GM12873 (cell line): ENCODE data around the gene HOXB3.

Experiments used
- CTCF ChIP-seq: IDR thresholded peaks from 2 replicates; pipeline ENCODE4 v1.5.1; 2012; ENCODE audit warnings: low read depth, mild to moderate bottlenecking, moderate library complexity, low read length, control low read depth; ENCODE audit not compliant: insufficient read depth; ENCODE audit errors: missing control alignments

HOXB3 gene

GRCh38 chr17:48601207-48601538 lies 11.1 kb upstream of the HOXB3 start:
- no peak for TF ChIP-seq CTCF

DNA sequence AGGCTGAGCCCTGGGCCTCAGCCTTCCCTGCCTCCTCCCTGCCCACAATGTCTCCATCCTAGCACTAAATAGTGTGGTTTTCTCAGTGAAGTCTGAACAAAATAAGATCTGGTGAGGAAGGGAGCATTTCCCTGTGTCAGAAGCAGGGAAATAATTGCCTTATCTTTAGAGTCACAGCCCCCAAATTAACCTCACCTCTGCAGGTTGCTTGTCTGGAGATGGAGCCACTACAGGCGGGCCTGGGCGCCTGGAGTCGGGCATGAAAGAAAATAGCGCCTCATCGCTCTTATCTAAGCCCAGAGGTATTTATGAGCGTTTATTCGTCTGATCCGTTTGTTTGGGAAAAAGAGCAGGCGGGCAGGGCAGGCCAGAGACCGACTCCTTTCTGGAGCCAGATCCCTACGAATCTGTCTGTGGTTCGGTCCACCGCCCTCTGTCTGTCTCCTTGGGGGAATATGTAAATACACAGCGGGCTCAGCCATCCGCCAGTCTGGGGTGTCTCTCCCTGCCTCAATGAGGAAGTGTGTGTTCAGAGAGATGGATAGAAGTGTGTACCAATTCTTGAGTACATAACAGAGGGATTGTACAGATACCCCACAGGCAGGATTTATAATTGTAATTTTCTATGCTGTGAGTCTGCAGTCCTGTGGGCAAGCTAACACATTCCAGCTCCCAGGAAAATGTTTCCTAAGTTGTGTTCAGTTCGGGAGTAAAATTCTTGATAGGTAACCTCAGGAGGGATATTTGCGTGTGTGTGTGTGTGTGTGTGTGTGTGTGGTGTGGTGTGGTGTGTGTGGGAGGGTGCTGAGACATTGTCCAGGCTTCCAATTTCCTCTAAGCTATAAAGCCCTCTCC lies 10.4 kb upstream of the HOXB3 start:
- no peak for TF ChIP-seq CTCF

DNA sequence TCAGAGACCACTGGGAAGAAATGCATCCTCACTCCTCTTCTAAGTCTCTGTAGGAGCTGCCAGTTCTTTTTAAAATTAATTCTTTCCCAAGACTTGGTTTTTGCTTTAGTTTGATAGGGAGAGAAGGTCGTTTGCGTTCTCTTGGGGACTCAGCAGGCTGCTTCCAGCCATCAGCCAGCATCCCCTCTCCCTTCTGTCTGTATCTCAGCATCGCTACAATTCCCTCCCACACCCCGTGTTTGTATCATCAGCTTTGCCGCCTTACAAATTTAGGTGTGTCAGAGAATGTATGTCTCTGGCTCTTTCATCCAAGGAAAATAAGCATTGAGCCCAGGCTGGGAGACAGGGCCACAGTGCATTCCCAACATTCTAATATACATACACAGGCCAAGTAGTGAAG lies 9.3 kb upstream of the HOXB3 start:
- TF ChIP-seq CTCF, result no peak

GRCh38 chr17:48598736-48599135 lies 8.7 kb upstream of the HOXB3 start:
- TF ChIP-seq CTCF, result no peak

DNA sequence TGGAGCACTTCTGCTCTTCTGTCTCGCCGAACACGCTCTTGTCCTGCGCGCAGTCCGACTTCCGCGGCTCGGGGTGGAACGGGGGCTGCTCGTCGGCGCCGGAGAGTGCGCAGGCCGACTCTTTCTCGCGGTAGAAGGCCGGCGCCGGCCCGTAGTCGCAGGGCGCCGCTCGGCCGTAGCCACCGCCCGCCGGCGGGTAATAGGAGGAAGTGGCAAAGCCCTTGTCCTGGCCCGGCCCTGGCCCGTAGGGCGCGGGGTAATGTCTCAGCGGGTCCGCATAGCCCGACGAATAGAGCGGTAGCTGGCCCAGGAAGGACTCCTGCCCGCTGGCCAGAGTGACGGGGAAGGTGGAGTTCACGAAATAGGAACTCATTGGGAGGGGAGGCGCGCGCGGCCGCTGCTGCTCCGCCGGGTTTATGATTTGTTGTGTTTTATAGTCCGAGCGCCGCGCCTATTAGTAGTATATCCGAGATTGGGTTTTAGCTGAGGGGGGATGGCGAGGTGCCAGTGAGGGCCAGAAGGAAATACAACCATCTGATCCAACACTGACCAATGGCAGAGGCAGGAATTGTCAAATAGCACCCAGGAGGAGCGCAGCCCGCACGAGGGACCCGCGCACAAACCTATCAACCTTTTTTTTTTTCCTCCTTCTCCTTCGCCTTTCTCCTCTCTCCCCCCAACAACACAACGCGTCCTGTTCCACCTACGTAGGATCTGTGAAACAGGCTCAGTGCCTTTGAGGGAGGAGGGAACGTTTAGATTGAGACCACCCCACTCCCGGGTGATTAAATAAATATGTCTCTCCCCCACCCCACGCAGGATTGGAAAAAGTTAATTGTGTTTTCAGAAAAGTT lies 8.0 kb upstream of the HOXB3 start:
- no peak for TF ChIP-seq CTCF

DNA sequence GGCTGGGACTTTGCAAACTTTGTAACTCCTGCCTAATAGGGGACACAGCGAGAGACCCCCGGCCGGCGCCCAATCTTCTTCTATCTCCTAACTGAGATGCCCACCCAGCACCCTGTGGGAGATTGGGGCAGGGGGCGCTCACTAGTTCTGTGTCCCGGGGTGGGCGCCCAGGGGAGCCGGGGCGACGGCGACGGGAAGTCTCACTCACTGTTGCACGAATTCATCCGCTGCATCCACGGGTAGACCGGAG lies 7.4 kb upstream of the HOXB3 start:
- TF ChIP-seq CTCF, result no peak

- TF ChIP-seq CTCF, result no peak
Observed at GRCh38 chr17:48596735-48597527, 6.9 kb upstream of the HOXB3 start.
